DMS79 (cell line): ENCODE measurements around the gene GPR176.

ENCODE experiments used
- DNase-seq: peaks from one replicate; lab custom pipeline; 2025; lab: John Stamatoyannopoulos, UW

GPR176 gene

DNA sequence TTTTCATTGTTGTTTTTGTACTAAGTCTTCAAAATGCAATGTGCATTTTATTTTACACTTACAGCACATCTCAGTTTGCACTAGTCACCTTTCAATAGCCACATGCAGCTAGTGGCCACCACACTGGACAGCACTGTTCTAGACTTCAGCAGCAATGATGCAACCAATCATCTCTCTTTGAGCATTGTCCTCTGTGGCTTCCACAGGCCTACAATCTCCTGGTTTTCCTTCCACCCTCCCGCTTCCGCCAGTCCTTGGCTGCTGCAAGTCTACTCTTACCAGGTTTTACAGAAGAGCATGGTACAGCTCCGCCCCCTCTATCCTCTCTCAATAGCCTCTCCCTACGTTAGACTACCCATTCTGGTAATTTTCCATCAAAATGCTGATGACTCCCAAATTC is 112.3 kb downstream of the GPR176 start:
- no peak for DNase-seq

DNA sequence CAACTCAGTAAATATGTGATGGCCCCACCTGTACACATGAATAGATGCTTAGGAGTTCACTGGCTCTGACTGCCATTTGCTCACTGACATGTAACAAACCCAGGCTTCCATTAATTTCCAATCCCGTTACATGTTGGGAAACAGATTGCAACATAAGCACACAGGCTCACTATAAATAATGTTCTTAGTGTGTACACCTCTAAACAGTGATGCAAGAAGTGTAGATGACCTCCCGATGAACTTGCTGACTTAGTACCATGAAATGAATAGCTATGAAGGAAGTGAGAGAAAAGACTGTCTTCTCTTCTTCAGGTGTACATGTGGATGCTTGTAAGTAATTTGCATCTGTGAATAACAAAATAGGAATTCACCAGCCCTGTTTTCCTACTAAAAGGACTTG is 116.0 kb downstream of the GPR176 start:
- no peak for DNase-seq

DNA sequence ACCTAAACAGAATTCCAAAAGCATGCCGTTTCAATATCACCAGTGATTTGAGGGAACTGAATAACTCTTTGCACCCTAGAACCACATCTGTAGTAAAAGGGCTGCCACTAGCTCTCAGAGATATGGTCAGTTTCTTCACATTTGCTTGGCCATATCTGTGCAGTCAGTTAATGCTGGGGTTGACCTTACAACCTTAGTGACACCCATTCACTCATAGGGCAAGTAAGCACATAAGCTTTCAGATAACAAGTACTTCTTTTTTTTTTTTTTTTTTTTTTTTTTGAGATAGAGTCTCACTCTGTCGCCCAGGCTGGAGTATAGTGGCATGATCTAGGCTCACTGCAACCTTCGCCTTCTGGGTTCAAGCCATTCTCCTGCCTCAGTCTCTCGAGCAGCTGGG is 117.0 kb downstream of the GPR176 start:
- DNase-seq = no peak

DNA sequence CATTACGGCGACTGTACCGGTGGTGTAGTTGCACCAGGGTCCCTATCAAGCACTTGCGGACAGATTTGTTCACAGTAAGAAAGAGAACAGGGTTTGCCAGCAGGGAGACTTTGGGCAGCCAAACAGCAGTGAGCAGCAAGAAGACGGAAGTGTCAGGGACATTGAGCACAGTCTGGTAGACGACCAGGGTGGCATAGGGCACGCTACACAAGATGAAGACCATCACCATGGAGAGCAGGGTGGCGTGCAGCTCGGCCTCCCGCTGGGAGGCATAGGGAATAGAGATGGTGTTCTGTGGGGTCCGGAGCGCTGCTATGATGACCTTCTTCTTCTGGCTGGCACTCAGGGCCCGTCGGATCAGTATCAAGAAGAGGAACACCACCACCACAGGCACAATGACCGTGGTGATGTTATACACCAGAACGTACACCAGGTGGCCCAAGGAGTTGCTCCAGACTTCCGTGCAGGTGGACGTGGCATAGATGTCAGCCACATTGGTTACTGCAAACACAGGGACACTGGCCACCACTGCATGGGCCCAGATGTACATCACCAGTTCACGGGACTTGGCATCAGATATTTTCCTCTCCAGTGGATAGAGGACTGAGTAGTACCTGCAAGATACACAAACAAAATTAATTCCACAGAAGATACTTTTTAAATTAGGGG is 118.3 kb downstream of the GPR176 start:
- DNase-seq = no peak

DNA sequence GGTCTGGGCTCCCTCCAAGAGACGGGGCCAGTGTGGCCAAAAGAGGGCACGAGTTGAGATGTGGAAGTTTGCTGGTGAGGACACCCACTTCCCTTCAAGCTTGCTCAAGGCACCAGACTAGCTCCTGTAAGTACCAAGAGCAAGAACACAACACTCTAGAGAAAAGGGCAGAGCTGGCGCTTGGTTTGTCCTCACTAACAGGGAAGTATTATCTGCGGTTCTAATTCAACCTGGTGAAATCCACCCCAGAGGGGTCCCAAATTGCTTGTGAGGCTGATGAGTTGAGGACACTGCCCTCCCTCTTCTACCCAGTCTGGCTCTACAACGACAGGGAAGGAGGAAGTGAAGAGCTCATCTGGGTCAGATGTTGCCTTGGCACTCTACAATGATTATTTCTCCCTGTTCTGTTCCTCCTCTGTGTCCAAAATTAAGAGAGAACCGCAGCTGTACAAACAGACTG is 120.5 kb downstream of the GPR176 start:
- DNase-seq = no peak

DNA sequence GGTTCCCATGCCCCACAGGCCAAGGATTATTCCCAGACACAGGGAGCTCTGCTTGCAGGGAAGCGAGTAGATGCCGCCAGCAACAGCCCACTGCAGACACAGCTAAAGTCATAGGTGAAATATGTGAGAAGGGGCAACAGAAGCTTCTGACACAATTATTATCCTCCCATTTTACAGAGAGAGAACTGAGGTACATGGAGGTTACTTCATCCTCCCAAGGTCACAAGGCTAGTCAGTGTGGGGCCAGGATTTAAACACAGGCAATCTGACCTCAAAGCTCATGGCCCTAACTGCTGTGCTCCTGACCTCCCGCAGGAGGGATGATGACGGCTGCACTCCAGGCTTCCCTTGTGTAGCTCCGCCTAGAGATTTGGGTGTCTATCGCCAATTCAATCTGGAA is 121.7 kb downstream of the GPR176 start:
- no peak for DNase-seq

DNA sequence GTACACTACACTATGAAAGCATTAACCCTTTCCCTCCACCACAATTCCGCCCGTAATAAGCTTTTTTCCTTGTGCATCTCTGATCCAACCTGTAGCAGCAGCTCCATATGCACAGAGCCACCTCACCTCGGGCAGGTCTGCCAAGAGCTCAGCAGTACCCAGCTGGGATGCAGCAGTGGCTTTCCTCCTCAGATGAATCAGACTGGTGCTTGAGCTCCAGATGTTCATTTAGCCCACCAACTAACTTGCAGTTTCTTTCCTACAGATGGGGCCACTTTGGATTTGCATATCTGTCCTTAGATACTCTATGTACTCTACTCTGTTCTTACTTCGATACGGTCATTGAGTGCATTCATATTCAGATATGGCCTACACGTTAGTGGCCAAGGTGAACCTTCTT is 122.7 kb downstream of the GPR176 start:
- DNase-seq = no peak

DNA sequence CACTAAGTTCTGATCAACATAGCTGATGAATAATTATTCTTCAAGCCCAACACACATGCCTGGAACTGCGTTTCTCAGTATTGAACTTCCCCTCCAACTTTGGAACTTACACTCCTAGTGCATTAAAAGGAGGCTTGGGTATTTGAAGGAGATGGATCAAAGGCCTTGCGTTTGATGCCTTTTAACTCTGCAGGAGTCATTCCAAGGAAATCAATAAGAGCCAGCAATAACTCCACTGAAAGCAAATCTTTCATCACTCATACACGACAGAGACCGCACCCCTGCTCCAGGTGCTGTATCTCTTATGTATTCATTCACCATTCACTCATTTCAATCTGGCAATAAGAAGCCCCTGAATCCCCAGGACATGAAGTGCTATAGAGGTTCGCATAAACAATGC is 123.5 kb downstream of the GPR176 start:
- DNase-seq = no peak

DNA sequence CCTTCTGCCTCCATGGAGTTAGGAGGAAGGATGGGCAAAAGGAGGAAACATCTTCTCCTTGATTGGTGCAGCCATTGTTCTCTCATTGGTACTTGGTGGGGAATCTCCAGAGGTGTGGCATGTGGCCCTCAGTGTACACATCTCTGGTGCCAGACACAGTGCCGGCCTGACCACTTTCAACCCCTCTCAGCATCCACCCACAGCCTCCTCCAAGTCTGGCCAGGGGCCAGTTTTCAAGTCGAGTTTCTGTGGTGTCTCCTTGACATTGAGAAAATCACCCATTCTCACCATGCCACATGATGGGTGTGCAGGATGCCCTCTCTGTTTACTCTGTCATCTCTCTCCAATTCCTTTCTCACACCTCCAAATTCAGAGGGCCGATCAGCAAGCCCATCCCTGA is 124.6 kb downstream of the GPR176 start:
- no peak for DNase-seq

DNA sequence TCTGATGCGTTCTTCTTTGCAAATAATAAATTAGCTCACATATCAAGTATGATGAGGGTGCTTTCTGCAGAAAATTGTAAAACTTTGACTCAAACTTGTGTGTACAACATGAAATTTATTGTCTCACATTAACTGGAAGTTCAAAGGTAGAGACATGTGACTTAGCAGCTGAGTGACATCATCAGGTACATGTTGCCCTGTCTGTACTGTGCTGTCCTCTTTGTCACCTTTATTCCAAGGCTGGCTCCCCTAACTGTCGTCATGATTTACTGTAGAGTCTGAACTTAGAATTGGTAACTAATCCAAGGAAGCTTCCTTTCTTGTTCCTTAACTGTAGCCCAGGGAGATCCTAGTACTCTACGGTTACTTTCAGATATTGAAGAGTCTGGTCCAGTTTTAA is 125.1 kb downstream of the GPR176 start:
- DNase-seq = no peak

DNA sequence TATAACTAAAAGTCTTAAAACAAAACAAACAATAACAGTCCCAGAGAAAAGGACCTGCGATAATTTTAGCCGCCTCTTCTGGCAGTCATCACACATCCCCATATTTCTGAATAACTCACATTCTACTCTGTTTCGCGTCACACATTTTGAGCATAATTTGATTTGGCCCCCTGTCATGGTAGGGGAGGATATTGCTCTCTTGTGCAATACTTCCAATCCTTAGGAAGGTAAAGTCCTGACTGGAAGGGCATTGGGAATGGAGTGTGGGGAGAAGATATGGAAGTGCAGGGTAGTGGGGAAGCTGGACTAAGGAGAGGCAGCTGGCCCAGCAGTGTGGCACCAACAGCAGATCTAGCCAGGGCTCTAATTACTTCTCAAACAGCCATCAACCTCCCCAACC is 126.1 kb downstream of the GPR176 start:
- DNase-seq = no peak

DNA sequence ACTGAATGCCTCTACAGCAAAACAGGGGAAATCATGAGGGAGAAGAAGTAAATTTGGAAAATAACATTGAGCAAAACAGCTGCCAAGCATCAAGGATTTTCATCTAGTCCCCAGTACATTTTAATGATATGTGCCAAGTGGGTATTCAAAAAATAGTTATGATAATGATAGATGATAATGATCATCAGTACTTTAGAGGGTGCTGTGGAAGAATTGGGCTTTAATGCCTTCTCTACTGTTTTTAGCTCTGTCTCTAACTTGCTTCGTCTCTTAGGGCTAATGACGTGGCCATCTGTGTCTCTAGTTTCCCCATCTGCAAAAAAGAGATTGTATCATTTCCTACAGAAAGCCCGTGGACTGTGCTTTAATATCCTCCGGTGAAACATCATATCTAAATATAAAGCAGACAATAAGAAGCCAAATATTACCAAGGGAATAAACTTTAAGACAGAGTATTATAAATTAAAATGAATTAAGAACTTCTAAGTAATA is 127.2 kb downstream of the GPR176 start:
- DNase-seq = no peak

DNA sequence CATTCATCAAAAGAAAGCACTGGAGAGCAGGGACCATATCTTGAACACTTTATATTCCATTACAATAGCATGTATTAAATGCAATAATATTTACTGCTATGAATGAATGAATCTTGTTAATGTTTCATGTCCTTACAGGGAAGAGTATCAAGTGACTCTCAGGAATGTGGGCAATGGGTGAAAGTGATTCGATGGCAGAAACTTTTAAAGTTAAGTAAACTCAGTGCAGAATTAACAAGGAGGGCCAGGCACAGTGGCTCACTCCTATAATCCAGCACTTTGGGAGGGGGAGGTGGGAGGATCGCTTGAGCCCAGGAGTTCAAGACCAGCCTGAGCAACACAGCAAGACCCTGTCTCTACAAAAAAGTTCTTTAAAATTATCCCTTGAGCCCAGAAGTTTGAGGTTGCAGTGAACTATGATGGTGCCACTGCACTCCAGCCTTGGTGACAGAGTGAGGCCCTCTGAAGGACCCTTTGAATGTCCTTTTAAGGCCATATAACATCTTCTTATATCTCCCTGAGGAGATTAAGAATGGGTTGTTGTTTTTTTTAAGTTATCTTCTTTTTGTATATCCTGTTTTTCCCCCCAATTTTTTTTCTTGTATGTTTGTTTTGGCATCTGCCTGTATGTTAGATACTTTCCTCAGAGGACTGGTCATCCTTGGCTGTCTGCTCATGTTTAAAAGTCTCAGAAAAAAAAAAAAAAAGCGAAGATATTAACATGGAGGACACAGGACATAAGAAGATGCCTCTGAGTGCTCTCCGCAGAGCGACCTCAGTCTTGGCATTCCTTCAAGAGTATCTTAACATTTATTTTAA is 127.8 kb downstream of the GPR176 start:
- DNase-seq = no peak

DNA sequence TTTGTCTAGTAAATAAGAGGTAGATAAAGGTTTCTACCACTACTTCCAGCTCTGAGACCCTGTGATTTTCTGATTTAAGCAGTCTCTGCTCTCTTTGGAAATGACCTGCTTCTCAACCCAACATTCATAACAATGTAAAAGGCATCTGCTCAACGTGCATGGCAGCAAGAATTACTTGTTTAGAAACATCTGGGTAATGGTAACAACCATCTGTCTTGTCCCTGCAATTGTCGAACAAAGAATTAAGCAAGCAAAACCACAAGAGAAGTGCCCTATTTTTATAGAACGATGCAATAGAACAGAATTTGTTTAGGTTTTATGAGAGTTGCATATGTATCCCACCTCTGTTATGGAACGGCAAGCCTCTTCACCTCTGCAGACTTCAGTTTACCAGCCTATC is 130.3 kb downstream of the GPR176 start:
- no peak for DNase-seq

DNA sequence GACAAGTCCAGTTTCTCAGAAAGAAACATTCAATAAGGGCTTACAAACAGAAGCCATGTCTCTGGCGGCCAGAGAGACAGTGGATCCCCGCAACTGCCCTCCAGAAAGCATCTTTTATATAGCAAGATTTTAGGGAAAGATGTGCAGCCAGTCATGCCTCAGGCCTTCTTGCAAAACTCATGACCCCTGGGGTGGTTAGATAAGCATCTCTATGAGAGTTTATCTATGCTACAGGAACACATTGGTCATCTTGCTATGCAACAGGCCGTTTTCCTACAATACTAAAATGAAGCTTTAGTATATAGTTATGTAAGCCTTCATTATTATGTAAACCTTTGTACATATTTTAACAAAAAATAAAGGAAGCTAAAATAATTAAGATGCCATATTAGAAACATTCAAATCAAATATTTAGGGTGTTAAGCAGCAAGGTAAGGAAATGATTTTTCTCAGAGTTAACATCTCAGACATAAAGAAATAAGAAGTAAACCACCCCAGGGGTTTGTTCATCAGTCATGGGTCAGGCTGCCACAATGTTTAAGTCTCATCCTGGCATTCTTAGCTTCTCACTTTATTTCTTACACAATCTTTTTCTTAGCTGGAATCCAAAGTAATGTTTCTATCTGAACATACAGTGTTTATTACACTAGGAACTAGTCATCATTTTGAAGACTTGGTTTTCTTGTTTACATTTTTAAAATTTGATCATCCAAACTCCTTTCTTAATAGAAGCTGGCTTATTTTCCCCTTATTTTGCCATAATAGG is 131.1 kb downstream of the GPR176 start:
- no peak for DNase-seq

DNA sequence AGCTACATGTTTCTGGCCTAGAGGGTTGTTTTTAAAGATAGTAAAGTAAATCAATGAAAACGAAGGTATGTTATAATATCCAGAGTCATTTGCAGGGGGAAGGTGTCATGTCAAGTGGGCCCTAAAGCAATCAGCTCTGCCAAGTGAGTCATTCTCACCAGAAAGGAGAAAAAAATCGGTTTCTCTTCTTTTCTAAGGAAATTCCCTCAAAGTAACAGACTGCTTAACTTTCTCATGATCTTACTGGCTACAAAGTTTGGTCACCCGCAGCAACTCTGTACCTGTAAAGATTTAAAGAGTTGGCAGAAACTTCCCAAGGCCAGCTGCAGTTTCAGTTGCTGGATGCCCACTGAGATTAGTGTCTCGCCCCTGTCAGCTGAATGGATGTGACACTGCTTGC is 132.0 kb downstream of the GPR176 start:
- no peak for DNase-seq

DNA sequence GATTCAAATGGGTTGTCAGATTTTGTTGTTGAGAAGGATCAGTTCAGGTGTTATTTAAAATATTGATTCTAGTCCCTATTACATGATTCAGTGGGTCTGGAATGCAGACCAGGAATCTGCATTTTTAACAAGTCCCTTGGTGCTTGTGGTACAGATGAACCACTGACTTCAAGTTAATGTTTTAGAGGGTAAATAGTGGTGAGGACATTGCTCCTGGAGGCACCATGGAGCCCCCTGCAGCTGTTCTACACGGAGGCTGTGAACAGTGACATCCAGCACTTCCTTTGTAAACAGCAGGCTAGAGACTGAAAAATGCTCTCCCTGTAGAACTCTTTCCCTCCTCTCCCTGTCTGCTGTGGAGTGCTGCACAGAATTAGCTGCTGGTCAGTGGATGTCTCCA is 132.6 kb downstream of the GPR176 start:
- DNase-seq = no peak

DNA sequence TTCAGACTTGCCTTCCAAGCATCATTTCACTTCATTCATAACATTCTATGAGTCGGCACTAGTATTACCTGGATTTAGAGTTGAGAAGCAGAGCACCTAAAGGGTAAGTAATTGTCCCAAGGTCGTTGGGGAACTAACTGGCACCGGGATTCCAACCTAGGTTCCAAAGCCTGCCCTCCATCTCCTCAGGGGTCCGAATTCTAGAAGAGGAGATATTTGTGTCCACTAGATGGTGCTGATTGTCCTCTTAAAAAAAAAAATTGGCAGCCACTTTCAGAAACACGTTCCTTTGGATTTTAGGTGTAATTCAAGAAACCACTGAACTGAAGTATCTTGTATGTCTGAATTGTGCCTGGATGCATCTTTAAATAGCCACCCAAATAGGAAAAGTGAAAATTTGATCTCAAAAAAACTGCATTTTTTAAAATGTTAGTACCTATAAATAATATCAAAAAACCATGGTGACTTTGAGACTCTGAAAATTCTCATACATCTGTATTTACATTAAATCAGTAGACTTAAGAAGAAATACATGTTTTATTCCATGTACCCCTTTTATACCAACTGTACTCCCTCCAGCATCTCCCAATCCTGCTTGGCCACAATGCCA is 133.5 kb downstream of the GPR176 start:
- DNase-seq = peak; percentile 34

DNA sequence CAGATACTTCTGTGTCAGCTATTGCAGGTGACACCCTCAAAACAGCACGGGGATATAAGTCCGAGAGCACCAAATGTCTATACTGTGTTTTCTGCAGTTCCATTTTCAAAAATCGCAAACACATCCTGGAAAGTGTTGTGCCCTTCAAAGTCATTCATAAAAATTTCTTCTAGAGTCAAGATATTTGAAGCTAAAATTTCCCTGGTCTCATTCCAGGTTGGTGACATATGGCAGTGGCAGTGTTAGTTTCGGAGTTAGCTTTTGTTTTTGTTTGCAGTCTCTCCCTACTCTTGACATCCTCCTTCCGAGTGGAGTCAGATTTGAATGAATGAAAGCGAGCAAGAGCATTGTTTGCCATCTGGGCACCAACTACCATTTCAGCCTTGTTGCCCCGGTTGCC is 134.2 kb downstream of the GPR176 start:
- no peak for DNase-seq

DNA sequence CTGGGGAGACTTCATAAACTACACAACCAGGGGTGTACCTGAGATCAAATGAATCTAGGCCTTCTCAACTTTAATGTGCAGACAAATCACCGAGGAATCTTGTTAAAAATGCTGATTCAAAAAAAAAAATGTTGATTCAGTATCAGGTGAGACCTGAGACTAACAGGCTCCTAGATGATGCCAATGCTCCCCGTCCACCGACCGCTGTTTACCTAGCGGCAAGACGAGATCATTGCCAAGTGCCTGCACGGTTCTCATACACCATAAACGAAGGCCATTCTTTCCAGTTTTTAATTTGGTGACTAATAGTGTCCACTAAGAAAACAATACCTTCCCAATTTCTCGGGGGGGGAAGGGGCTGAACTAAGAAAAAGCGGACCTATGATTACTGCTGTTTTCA is 134.9 kb downstream of the GPR176 start:
- DNase-seq = no peak

DNA sequence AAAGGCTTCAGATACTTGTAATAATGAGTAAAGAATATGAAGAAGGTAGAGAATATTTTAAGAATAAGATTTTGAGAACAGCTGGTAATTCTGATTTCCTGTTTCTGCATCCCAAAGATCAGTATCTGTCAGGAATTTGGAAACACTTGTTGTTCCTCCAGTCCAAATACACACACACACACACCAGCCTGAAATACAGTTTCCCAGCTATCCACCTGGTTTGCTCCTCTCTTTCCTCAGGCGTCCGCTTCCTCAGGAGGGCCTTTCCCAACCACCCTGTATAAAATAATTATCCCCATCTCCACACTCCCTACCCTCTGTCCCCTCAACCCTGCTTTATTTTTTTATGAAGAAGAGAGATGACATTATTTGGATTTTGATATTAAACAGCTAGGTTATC is 135.4 kb downstream of the GPR176 start:
- no peak for DNase-seq

DNA sequence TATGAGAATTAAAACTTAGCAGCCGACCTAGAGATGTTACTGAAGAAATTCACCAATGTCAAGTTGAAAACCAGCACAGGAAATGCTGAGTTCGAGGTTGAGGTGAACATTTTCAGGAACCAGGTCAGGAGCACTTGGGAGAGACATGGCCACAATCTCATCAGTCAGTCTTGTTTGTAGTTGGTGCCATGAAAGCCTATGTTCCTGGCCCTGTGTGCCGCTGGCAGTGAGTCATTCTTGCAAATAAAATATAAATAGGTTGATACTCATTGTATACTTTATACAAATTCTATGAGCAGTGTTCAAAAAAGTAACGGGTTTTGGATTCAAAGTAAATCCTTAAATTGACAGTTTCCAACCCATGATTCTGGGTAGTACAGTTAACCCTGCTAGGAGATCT is 135.9 kb downstream of the GPR176 start:
- no peak for DNase-seq
